Stimulated activated CD8-positive, alpha-beta memory T cell treated with anti-CD3 and anti-CD28 coated beads, Interleukin-12 subunit alpha, Interleukin-12 subunit beta, amount 100 ng/mL, for 24 hours (primary cell): ENCODE measurements around the gene SLK.

ENCODE experiments used
- DNase-seq: peaks from one replicate; pipeline ENCODE4 v3.0.0-alpha.2; 2020; ENCODE audit errors: extremely low read depth

SLK gene

GRCh38 chr10:104033401-104033930 lies 66.5 kb downstream of the SLK start:
- no peak for DNase-seq

- no peak for DNase-seq
Measured at GRCh38 chr10:104033966-104034365, 67.0 kb downstream of the SLK start.

GRCh38 chr10:104034401-104035193 lies 67.7 kb downstream of the SLK start:
- DNase-seq: no peak

GRCh38 chr10:104035194-104036068 lies 68.5 kb downstream of the SLK start:
- DNase-seq: no peak

- DNase-seq: no peak
Measured at GRCh38 chr10:104036069-104036384, 69.1 kb downstream of the SLK start.

- no peak for DNase-seq
Measured at GRCh38 chr10:104036518-104037260, 69.7 kb downstream of the SLK start.

GRCh38 chr10:104037261-104037951 lies 70.5 kb downstream of the SLK start:
- no peak for DNase-seq

- no peak for DNase-seq
Measured at GRCh38 chr10:104038537-104038936, 71.6 kb downstream of the SLK start.

GRCh38 chr10:104038958-104039752 lies 72.2 kb downstream of the SLK start:
- DNase-seq: no peak

- DNase-seq: no peak
Measured at GRCh38 chr10:104040382-104040781, 73.4 kb downstream of the SLK start.

- no peak for DNase-seq
Measured at GRCh38 chr10:104040862-104041789, 74.2 kb downstream of the SLK start.

GRCh38 chr10:104041891-104042535 lies 75.1 kb downstream of the SLK start:
- no peak for DNase-seq

GRCh38 chr10:104043185-104043830 lies 76.4 kb downstream of the SLK start:
- no peak for DNase-seq

- DNase-seq: no peak
Measured at GRCh38 chr10:104043854-104044253, 76.9 kb downstream of the SLK start.

- no peak for DNase-seq
Measured at GRCh38 chr10:104045151-104046089, 78.5 kb downstream of the SLK start.

- no peak for DNase-seq
Measured at GRCh38 chr10:104046651-104047050, 79.7 kb downstream of the SLK start.

GRCh38 chr10:104049504-104050250 lies 82.7 kb downstream of the SLK start:
- DNase-seq: no peak
